ENCODE data around the gene PDZD2. TPM values are rescaled to one million over a fixed set of nuclear protein-coding genes. Genes with fewer than 3 reads are reported as not detected.
"Not testable (repeated sequence)": the region's sequence is repeated elsewhere in the genome, so short reads cannot be mapped to it uniquely, and the experiment has no call there.

The PDZD2 gene
- total RNA-seq, 3 donors from 2014 or later (not counting 1 experiment from before 2014, with no cell fraction given): 0.50 to 1.3 (median 0.66) TPM

DNA sequence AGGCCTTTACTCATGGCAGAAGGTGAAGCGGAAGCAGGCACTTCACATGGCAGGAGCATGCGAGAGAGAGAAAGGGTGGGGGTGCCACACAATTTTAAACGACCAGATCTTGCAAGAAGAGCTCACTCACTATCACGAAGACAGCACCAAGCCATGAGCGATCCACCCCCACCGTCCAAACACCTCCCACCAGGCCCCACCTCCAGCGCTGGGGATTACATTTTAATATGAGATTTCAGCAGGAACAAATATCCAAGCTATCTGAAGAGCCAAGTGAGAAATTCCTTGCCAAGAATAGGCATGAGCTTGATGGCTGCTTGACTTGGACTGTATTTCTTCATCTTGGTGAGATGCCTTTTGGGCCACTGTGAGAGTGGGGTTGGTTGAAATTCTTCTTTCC is 88.0 kb downstream of the PDZD2 start:
- Mint-ChIP-seq H3K4me1 (peaks cover 13 to 19% of the 10 kb centered on the region in 2 donors), H3K27ac (no peak overlapping the region), H3K27me3 (ENCODE audit: low read depth in 2 of 2) (no peaks in the 10 kb centered on the region), H3K36me3 (no peaks in the 10 kb centered on the region), H3K4me3 (no peak overlapping the region), H3K9me3 (no peaks in the 10 kb centered on the region)
- intact Hi-C loops (cut with micrococcal nuclease): no loop called here
- H3K9me3 ChIP-seq (ENCODE audit: control insufficient read depth, insufficient read depth, low read length): no peaks in the 10 kb centered on the region
- WGBS (ENCODE audit: insufficient coverage): 91% methylated on average over 7 of the region's 7 CpGs
- no peak overlapping the region for H3K27ac ChIP-seq (ENCODE audit: low read length)
- H3K27me3 ChIP-seq (ENCODE audit: control insufficient read depth, insufficient read depth, low read length): no peaks in the 10 kb centered on the region
- ATAC-seq: no peak
- H3K36me3 ChIP-seq (ENCODE audit: control insufficient read depth, insufficient read depth, low read length): no peaks in the 10 kb centered on the region
- H3K4me3 ChIP-seq (ENCODE audit: low read length): no peak overlapping the region
- no peak for TF ChIP-seq CTCF (IDR thresholded peaks at IDR 0.05)
- no peak for DNase-seq
- peaks cover 3% of the 10 kb centered on the region for H3K4me1 ChIP-seq (ENCODE audit: control insufficient read depth, insufficient read depth, low read length)

DNA sequence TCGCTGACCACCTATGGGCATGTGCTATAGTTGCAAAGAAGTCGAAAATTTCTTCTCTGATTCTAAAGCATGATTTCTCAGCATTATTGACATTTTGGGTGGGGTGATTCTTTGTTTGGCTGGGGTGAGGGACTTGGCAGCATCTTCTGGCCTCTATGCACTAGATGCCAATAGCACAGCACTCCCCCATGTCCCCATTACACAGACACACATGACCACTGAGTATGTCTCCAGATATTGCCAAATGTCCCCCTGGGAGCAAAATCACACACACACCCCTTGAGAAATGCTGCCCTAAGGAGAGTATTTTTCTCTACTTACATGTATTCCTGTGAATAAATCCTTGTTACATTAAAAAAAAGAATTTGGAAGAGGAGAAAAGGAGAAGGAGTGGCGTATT is 89.1 kb downstream of the PDZD2 start:
- H3K4me3 Mint-ChIP-seq: no peak overlapping the region
- H3K4me3 ChIP-seq (ENCODE audit: low read length): no peak overlapping the region
- H3K27me3 Mint-ChIP-seq (ENCODE audit: low read depth in 2 of 2): no peaks in the 10 kb centered on the region
- no peak overlapping the region for H3K27ac ChIP-seq (ENCODE audit: low read length)
- H3K4me1 ChIP-seq (ENCODE audit: control insufficient read depth, insufficient read depth, low read length): peaks cover 8% of the 10 kb centered on the region
- DNase-seq (no peak), ATAC-seq (no peak)
- no peaks in the 10 kb centered on the region for H3K36me3 Mint-ChIP-seq
- intact Hi-C loops (cut with micrococcal nuclease): no loop called here
- no peak overlapping the region for H3K27ac Mint-ChIP-seq
- H3K9me3 ChIP-seq (ENCODE audit: control insufficient read depth, insufficient read depth, low read length): no peaks in the 10 kb centered on the region
- peaks cover 13 to 21% of the 10 kb centered on the region in 2 donors for H3K4me1 Mint-ChIP-seq
- WGBS (ENCODE audit: insufficient coverage): 82% methylated on average over 3 of the region's 3 CpGs
- H3K36me3 ChIP-seq (ENCODE audit: control insufficient read depth, insufficient read depth, low read length): no peaks in the 10 kb centered on the region
- no peak for TF ChIP-seq CTCF (IDR thresholded peaks at IDR 0.05)
- H3K9me3 Mint-ChIP-seq: no peaks in the 10 kb centered on the region
- H3K27me3 ChIP-seq (ENCODE audit: control insufficient read depth, insufficient read depth, low read length): no peaks in the 10 kb centered on the region

GRCh38 chr5:31728806-31729205 is 89.9 kb downstream of the PDZD2 start:
- intact Hi-C loops (cut with micrococcal nuclease); H3K27ac ChIP-seq (ENCODE audit: low read length); H3K9me3 ChIP-seq (ENCODE audit: control insufficient read depth, insufficient read depth, low read length); H3K27ac Mint-ChIP-seq; H3K27me3 ChIP-seq (ENCODE audit: control insufficient read depth, insufficient read depth, low read length); H3K9me3 Mint-ChIP-seq; ATAC-seq; H3K4me3 Mint-ChIP-seq; H3K27me3 Mint-ChIP-seq (ENCODE audit: low read depth in 2 of 2); H3K4me1 ChIP-seq (ENCODE audit: control insufficient read depth, insufficient read depth, low read length); H3K36me3 Mint-ChIP-seq; H3K36me3 ChIP-seq (ENCODE audit: control insufficient read depth, insufficient read depth, low read length); H3K4me3 ChIP-seq (ENCODE audit: low read length); DNase-seq: not testable (repeated sequence)
- 92% methylated on average over 6 of the region's 10 CpGs for WGBS (ENCODE audit: insufficient coverage)
- peaks cover 13 to 21% of the 10 kb centered on the region in 2 donors for H3K4me1 Mint-ChIP-seq

DNA sequence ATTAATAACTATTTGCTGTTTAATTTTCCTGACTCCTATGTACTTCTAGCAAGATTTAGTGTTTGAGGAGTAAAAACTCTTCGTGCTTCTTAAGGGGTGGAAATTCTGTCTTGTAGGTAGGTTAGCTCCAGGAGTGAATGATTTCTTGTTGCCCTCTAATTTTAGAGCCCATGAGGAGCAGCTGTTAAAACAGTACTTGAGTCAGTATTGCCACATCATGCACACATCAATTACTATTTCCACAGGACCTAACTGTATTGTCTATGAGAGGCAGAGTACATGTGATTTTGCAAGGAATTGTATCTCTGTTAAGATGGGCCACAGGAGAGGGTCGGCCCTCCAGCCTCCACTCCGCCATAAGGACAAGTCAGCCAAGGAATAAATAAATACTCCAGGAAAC is 91.2 kb downstream of the PDZD2 start:
- Mint-ChIP-seq H3K27me3 (ENCODE audit: low read depth in 2 of 2) (peaks cover 0 to 3% of the 10 kb centered on the region in 2 donors), H3K27ac (no peak overlapping the region), H3K4me1 (peaks cover 13 to 21% of the 10 kb centered on the region in 2 donors), H3K9me3 (no peaks in the 10 kb centered on the region), H3K36me3 (no peaks in the 10 kb centered on the region), H3K4me3 (no peak overlapping the region)
- no peak overlapping the region for H3K27ac ChIP-seq (ENCODE audit: low read length)
- H3K4me3 ChIP-seq (ENCODE audit: low read length): no peak overlapping the region
- DNase-seq: no peak
- no CpG with 5 or more reads among the region's 3 CpGs for WGBS (ENCODE audit: insufficient coverage)
- peaks cover 8% of the 10 kb centered on the region for H3K4me1 ChIP-seq (ENCODE audit: control insufficient read depth, insufficient read depth, low read length)
- no peaks in the 10 kb centered on the region for H3K27me3 ChIP-seq (ENCODE audit: control insufficient read depth, insufficient read depth, low read length)
- ATAC-seq: no peak
- TF ChIP-seq CTCF (IDR thresholded peaks at IDR 0.05): no peak
- H3K36me3 ChIP-seq (ENCODE audit: control insufficient read depth, insufficient read depth, low read length): no peaks in the 10 kb centered on the region
- no peaks in the 10 kb centered on the region for H3K9me3 ChIP-seq (ENCODE audit: control insufficient read depth, insufficient read depth, low read length)
- intact Hi-C loops (cut with micrococcal nuclease): no loop called here

All from natural killer cell (primary cell).